ENCODE measurements around the gene CHD3. TPM values are rescaled to one million over a fixed set of nuclear protein-coding genes. Genes with fewer than 3 reads are reported as not detected.

The CHD3 gene
- total RNA-seq, 4 donors from 2014 or later: 80.4 to 202 (median 125) TPM

DNA sequence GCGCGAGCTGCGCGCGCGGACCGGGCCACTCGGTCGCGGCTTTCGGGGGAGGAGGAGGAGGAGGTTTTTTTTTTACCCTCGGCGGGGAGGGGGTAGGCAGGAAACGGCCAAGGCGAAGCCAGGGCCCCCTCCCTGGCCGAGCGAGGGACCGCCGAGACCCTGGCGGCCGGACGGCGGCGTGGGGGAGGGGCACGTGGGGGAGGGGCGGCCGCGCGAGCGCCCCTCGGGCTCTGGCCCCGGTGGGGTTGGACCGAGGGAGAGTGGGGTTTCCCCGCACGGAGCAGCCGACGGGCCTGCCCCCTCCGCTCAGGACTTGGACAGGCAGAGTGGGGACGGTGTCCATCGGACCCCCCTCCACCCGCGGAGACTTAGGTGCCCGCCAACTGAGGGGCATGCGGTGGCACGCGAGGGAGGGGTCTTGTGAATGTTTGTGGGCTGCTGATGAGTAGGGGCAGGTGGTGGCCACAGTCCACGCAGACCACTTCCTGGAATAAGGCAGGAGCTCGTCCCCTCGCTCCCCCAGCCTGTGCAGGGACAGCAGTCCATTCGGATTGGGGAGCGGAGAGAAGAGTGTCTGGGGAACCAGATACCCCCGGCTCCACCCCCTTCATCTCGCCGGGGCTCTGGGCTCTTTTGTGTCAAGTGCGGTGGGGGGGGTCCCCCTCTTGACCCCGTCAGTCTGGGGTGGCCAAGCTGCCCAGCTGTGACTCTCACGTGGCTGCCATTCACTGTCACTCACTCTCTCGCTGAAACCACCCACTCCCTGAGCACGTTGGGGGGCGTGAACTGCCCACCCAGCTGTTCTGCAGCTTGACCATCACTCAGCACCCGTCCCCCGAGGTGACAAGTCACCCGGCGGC lies 3.0 kb upstream of the CHD3 start:
- peak in 1 of 2 donors; percentile 53 for TF ChIP-seq EP300 (IDR thresholded peaks at IDR 0.05)
- TF ChIP-seq CTCF (IDR thresholded peaks at IDR 0.05): peak in 1 of 5 experiments; percentile 7
- no peak for TF ChIP-seq POLR2A (IDR thresholded peaks at IDR 0.05)
- no peaks in the 10 kb centered on the region for H3K27me3 ChIP-seq
- 0% methylated on average over 12 to 31 of the region's 64 CpGs for WGBS, 2 donors
- peak overlapping the region; percentile 47 to 89 (median 80) for H3K4me3 ChIP-seq
- H3K4me1 ChIP-seq: peaks cover 0 to 84% (median 47%) of the 10 kb centered on the region in 4 donors
- peak overlapping the region; percentile 79 to 97 (median 94) for H3K27ac ChIP-seq
- peak in 1 of 2 donors; percentile 29 for DNase-seq (ENCODE audit: low spot score in 2 of 2)
- no peaks in the 10 kb centered on the region for H3K9me3 ChIP-seq
- H3K36me3 ChIP-seq: peaks cover 0 to 4% (median 0%) of the 10 kb centered on the region in 3 donors

DNA sequence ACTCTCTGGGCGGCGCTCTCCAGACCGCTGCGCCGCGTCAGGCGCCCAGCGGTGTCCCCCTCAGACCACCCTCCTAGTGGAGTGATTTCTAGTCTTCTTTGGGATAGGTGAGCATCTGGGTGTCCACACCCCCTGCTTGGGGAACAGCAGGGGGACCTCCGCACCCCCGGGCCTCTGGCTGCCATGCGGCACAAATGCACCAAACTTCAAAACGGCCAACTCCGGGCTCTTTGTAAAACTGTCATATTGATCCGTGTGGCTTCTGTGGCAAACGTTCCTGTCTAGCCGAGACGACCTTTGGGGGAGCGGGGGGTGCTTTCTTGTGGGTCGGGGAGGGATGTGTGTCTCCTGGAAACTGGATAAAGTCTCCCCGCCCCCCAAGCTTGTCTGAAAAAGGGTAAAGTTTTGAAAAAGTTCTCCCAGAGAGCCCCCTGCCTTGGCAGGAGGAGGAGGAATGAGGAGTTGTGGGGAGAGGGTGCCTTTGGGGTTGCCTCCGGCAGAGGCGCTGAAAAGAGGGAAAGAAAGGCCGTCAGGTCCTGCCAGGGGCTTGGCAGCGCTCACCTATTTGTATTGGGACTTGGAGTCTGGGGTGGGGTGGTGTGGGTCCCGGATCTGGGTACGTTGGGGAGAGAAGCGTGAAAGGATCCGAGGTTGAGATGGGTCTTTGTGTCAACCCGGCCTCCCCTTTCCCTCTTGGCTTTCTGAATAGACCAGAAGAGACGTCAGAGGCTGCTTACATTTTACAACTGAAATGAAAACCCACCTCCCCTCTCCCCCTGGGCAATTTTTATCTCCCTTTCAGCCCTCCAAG lies 2.2 kb upstream of the CHD3 start:
- WGBS, 2 donors: 2 to 3% methylated on average over 25 to 30 of the region's 30 CpGs
- Histone ChIP-seq H3K4me3 (peak overlapping the region; percentile 47 to 89 (median 80)), H3K4me1 (peaks cover 0 to 75% (median 47%) of the 10 kb centered on the region in 4 donors), H3K27me3 (no peaks in the 10 kb centered on the region), H3K27ac (peak overlapping the region; percentile 79 to 97 (median 94)), H3K9me3 (no peaks in the 10 kb centered on the region), H3K36me3 (peaks cover 0 to 10% (median 0%) of the 10 kb centered on the region in 3 donors)
- TF ChIP-seq POLR2A (IDR thresholded peaks at IDR 0.05): peak in 1 of 2 donors; percentile 2
- no peak for TF ChIP-seq EP300 (IDR thresholded peaks at IDR 0.05)
- TF ChIP-seq CTCF (IDR thresholded peaks at IDR 0.05): no peak
- peak in 1 of 2 donors; percentile 33 for DNase-seq (ENCODE audit: low spot score in 2 of 2)

GRCh38 chr17:7887038-7887481 lies 1.5 kb upstream of the CHD3 start:
- peak overlapping the region; percentile 79 to 97 (median 94) for H3K27ac ChIP-seq
- peak overlapping the region; percentile 47 to 89 (median 80) for H3K4me3 ChIP-seq
- no peaks in the 10 kb centered on the region for H3K9me3 ChIP-seq
- H3K36me3 ChIP-seq: peaks cover 0 to 16% (median 0%) of the 10 kb centered on the region in 3 donors
- TF ChIP-seq CTCF (IDR thresholded peaks at IDR 0.05): no peak
- TF ChIP-seq POLR2A (IDR thresholded peaks at IDR 0.05): no peak
- TF ChIP-seq EP300 (IDR thresholded peaks at IDR 0.05): no peak
- no peak for DNase-seq (ENCODE audit: low spot score in 2 of 2)
- 2 to 3% methylated on average over 8 of the region's 8 CpGs for WGBS, 2 donors
- H3K27me3 ChIP-seq: no peaks in the 10 kb centered on the region
- peaks cover 0 to 69% (median 47%) of the 10 kb centered on the region in 4 donors for H3K4me1 ChIP-seq

- H3K9me3 ChIP-seq: no peaks in the 10 kb centered on the region
- DNase-seq (ENCODE audit: low spot score in 2 of 2): peak; percentile 86 to 89
- H3K27me3 ChIP-seq: no peaks in the 10 kb centered on the region
- peak overlapping the region; percentile 47 to 89 (median 80) for H3K4me3 ChIP-seq
- peaks cover 0 to 18% (median 0%) of the 10 kb centered on the region in 3 donors for H3K36me3 ChIP-seq
- WGBS, 2 donors: 1% methylated on average over 35 of the region's 35 CpGs
- TF ChIP-seq CTCF (IDR thresholded peaks at IDR 0.05) (peak in 1 of 5 experiments; percentile 25), POLR2A (IDR thresholded peaks at IDR 0.05) (peak in 1 of 2 donors; percentile 59), EP300 (IDR thresholded peaks at IDR 0.05) (peak; percentile 44 to 79)
- peaks cover 0 to 63% (median 46%) of the 10 kb centered on the region in 4 donors for H3K4me1 ChIP-seq
- H3K27ac ChIP-seq: peak overlapping the region; percentile 79 to 97 (median 94)
Observed at GRCh38 chr17:7887482-7888183, 956 bp upstream of the CHD3 start.

Data from tibial nerve (tissue), 4 donors.